ENCODE measurements around the gene SPPL2A. TPM values are rescaled to one million over a fixed set of nuclear protein-coding genes. Genes with fewer than 3 reads are reported as not detected.

Gene SPPL2A
- total and polyA plus RNA-seq, 11 donors: 21.5 to 231 (median 115) TPM

GRCh38 chr15:50687302-50687902, 78.1 kb downstream of the SPPL2A start:
- 43 to 54% (median 45%) methylated on average over 10 of the region's 10 CpGs for WGBS, 4 donors
- H3K27me3 ChIP-seq: no peaks in the 10 kb centered on the region
- peaks cover 0 to 14% (median 7%) of the 10 kb centered on the region in 9 donors for H3K36me3 ChIP-seq
- peak overlapping the region; percentile 40 to 98 (median 76) for H3K4me3 ChIP-seq
- peaks cover 0 to 43% (median 24%) of the 10 kb centered on the region in 12 donors for H3K4me1 ChIP-seq
- no peaks in the 10 kb centered on the region for H3K9me3 ChIP-seq
- TF ChIP-seq POLR2A (IDR thresholded peaks at IDR 0.05): no peak
- TF ChIP-seq CTCF (IDR thresholded peaks at IDR 0.05): no peak
- DNase-seq: no peak
- peak overlapping the region; percentile 87 to 99 (median 94) for H3K27ac ChIP-seq
- intact Hi-C loops (cut with DNase I): loop anchor here in 5 of 10 donors (2.0 to 10.0 kb wide), 3 partner anchors 77 to 80 kb away; partner anchors contain the start of gene SPPL2A (in 5 of the 5)
- ATAC-seq: no peak

- H3K4me3 ChIP-seq: peak within 1 kb of the TSS; percentile 64 to 98 (median 78)
- DNase-seq: peak; percentile 90 to 95 (median 92)
- H3K36me3 ChIP-seq: peaks cover 0 to 14% (median 8%) of the 10 kb centered on the region in 9 donors
- H3K27me3 ChIP-seq: no peaks in the 10 kb centered on the region
- TF ChIP-seq CTCF (IDR thresholded peaks at IDR 0.05) (peak in 2 of 12 donors; percentile 9 to 21), POLR2A (IDR thresholded peaks at IDR 0.05) (peak in 1 of 2 donors; percentile 73)
- H3K9me3 ChIP-seq: no peaks in the 10 kb centered on the region
- H3K27ac ChIP-seq: peak within 1 kb of the TSS; percentile 87 to 99 (median 94)
- ATAC-seq: peak; percentile 80 to 97 (median 94)
- intact Hi-C loops (cut with DNase I): loop anchor here in 6 of 10 donors (1.0 to 10.0 kb wide), 4 partner anchors 78 to 81 kb away; partner anchors contain the start of gene SPPL2A (in 6 of the 6)
- H3K4me1 ChIP-seq: peaks cover 0 to 47% (median 25%) of the 10 kb centered on the region in 12 donors
- WGBS, 4 donors: 0% methylated on average over 48 to 80 of the region's 80 CpGs
Measured at GRCh38 chr15:50686469-50687301, 78.8 kb downstream of the SPPL2A start, which contains the start of gene TRPM7. TRPM7 (minus strand) TSS chr15:50686797; CDS start chr15:50686533, 264 bp downstream.

- ATAC-seq (peak; percentile 78 to 86 (median 83)), DNase-seq (peak; percentile 66 to 87 (median 84))
- Histone ChIP-seq H3K4me1 (peaks cover 0 to 52% (median 27%) of the 10 kb centered on the region in 12 donors), H3K27me3 (no peaks in the 10 kb centered on the region), H3K36me3 (peaks cover 0 to 20% (median 11%) of the 10 kb centered on the region in 9 donors), H3K4me3 (peak overlapping the region; percentile 64 to 98 (median 78)), H3K27ac (peak overlapping the region; percentile 87 to 99 (median 94)), H3K9me3 (no peaks in the 10 kb centered on the region)
- TF ChIP-seq POLR2A (IDR thresholded peaks at IDR 0.05) (no peak), CTCF (IDR thresholded peaks at IDR 0.05) (no peak)
- whole genome bisulfite sequencing, 4 donors: 0 to 1% (median 0%) methylated on average over 15 to 30 of the region's 30 CpGs
- intact Hi-C loops (cut with DNase I): loop anchor here in 6 of 10 donors (1.0 to 10.0 kb wide), 4 partner anchors 79 to 81 kb away; partner anchors contain the start of gene SPPL2A (in 6 of the 6)
Measured at GRCh38 chr15:50685976-50686468, 79.5 kb downstream of the SPPL2A start.

All from heart left ventricle (tissue), 16 donors.